ENCODE data around the gene BANP.
"Not testable (repeated sequence)": the region's sequence is repeated elsewhere in the genome, so short reads cannot be mapped to it uniquely, and the experiment has no call there.

The BANP gene

DNA sequence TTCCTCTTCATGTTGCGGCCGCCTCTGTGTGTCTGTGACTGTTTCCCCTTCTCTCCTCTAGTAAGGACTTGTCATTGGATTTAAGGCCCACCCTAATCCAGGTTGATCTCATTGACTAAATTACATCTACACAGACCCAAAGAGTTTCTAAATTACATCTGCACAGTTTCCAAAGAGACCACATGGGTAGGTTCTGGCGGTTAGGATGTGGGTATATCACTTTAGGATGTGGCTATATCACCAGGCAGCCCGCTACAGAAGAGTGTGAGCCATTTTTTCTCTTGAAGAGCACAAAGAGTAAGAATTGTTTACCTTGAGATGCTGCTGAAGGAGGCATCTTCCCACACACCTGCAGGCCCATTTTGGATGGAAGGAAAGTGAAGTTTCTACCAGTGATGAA lies 30.1 kb downstream of the BANP start:
- H3K9ac ChIP-seq (ENCODE audit: low read length); H3K4me1 ChIP-seq (ENCODE audit: control insufficient read depth, insufficient read depth, low read length); H3K4me3 ChIP-seq (ENCODE audit: low read length); H3K27me3 ChIP-seq (ENCODE audit: control insufficient read depth, insufficient read depth, low read length); H3K36me3 ChIP-seq (ENCODE audit: control insufficient read depth, insufficient read depth, low read length); H3K9me3 ChIP-seq (ENCODE audit: control insufficient read depth, low read length): not testable (repeated sequence)

DNA sequence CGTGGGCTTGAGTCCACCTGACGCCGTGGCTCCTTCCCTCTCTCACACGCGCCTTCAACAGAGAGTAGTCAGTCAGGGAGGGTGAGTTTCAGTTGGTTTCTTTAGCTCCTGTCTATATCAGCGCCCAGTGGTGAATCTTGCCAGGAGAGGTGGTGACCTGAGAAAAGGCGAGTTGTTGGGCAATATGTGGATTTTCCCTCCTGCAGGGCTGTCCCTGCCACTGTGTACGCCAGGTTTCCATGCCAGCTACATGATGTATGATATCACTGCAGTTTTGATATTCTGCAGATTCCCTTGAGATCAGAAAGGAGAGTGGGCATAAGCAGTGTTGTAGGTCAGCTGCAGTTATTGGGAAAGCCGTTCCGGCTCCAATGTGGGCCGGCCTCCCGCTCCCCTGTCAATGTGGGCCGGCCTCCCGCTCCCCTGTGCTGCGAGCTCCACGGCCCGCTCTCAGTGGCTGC lies 31.4 kb downstream of the BANP start:
- Histone ChIP-seq H3K36me3 (ENCODE audit: control insufficient read depth, insufficient read depth, low read length) (no peaks in the 10 kb centered on the region), H3K9ac (ENCODE audit: low read length) (no peak overlapping the region), H3K27me3 (ENCODE audit: control insufficient read depth, insufficient read depth, low read length) (no peaks in the 10 kb centered on the region)

GRCh38 chr16:87983072-87983736 lies 32.0 kb downstream of the BANP start:
- H3K36me3 ChIP-seq (ENCODE audit: control insufficient read depth, insufficient read depth, low read length); H3K27me3 ChIP-seq (ENCODE audit: control insufficient read depth, insufficient read depth, low read length): not testable (repeated sequence)

More for the DNA sequence above, 31.4 kb downstream of the BANP start:
- H3K9me3 ChIP-seq (ENCODE audit: control insufficient read depth, low read length): no peaks in the 10 kb centered on the region
- H3K4me3 ChIP-seq (ENCODE audit: low read length): no peak overlapping the region
- H3K4me1 ChIP-seq (ENCODE audit: control insufficient read depth, insufficient read depth, low read length): no peaks in the 10 kb centered on the region

GRCh38 chr16:87983737-87984097 lies 32.5 kb downstream of the BANP start:
- not testable (repeated sequence) for H3K27me3 ChIP-seq (ENCODE audit: control insufficient read depth, insufficient read depth, low read length); H3K36me3 ChIP-seq (ENCODE audit: control insufficient read depth, insufficient read depth, low read length); H3K9me3 ChIP-seq (ENCODE audit: control insufficient read depth, low read length); H3K4me3 ChIP-seq (ENCODE audit: low read length); H3K9ac ChIP-seq (ENCODE audit: low read length); H3K4me1 ChIP-seq (ENCODE audit: control insufficient read depth, insufficient read depth, low read length)

More at GRCh38 chr16:87983072-87983736, 32.0 kb downstream of the BANP start:
- H3K4me3 ChIP-seq (ENCODE audit: low read length); H3K9me3 ChIP-seq (ENCODE audit: control insufficient read depth, low read length); H3K4me1 ChIP-seq (ENCODE audit: control insufficient read depth, insufficient read depth, low read length); H3K9ac ChIP-seq (ENCODE audit: low read length): not testable (repeated sequence)

DNA sequence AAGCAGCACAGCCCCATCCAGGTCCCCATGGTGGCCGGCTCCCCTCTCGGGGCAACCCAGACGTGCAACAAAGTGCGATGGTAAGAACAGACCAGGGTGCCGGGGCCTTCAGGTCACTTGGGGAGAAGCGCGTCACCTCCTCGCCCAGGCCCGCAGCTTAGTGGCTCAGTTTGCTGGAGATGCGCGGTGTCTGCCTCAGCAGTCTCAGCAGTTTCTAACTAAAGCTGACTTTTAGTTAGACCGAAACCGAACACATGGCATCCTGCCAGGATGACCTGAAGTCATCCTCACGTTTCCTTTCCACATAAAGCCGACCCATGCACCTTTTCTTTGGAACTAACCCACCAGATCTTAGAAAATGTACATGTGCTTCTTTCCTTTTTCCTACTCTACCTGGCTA lies 32.9 kb downstream of the BANP start:
- H3K9ac ChIP-seq (ENCODE audit: low read length); H3K4me3 ChIP-seq (ENCODE audit: low read length); H3K36me3 ChIP-seq (ENCODE audit: control insufficient read depth, insufficient read depth, low read length); H3K4me1 ChIP-seq (ENCODE audit: control insufficient read depth, insufficient read depth, low read length); H3K27me3 ChIP-seq (ENCODE audit: control insufficient read depth, insufficient read depth, low read length); H3K9me3 ChIP-seq (ENCODE audit: control insufficient read depth, low read length): not testable (repeated sequence)

GRCh38 chr16:87984632-87985267 lies 33.5 kb downstream of the BANP start:
- H3K36me3 ChIP-seq (ENCODE audit: control insufficient read depth, insufficient read depth, low read length): no peaks in the 10 kb centered on the region

DNA sequence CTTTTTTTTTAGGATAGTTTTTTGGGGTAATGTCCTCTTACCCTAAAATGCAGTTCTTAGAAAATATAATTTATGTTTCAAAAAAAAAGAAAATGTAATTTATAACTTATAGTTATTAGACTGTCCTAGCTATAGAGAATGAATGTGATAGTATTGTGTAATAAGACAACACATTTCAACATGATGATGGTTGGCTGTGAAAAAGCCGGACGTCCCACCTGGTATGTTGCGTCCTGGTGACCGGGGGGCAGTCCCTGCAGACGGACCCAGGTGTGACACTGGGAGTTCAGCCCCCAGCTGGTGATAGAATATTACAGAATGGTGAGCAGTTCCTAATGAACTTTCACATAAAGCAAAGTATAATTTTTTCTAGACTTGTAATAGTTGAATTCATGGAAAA lies 34.3 kb downstream of the BANP start:
- H3K36me3 ChIP-seq (ENCODE audit: control insufficient read depth, insufficient read depth, low read length); H3K27me3 ChIP-seq (ENCODE audit: control insufficient read depth, insufficient read depth, low read length); H3K9ac ChIP-seq (ENCODE audit: low read length); H3K4me1 ChIP-seq (ENCODE audit: control insufficient read depth, insufficient read depth, low read length); H3K4me3 ChIP-seq (ENCODE audit: low read length); H3K9me3 ChIP-seq (ENCODE audit: control insufficient read depth, low read length): not testable (repeated sequence)

More at GRCh38 chr16:87984632-87985267, 33.5 kb downstream of the BANP start:
- no peaks in the 10 kb centered on the region for H3K27me3 ChIP-seq (ENCODE audit: control insufficient read depth, insufficient read depth, low read length)
- H3K9me3 ChIP-seq (ENCODE audit: control insufficient read depth, low read length): no peaks in the 10 kb centered on the region
- H3K4me3 ChIP-seq (ENCODE audit: low read length): no peak overlapping the region
- no peaks in the 10 kb centered on the region for H3K4me1 ChIP-seq (ENCODE audit: control insufficient read depth, insufficient read depth, low read length)
- H3K9ac ChIP-seq (ENCODE audit: low read length): no peak overlapping the region

GRCh38 chr16:87986361-87986849 lies 35.2 kb downstream of the BANP start:
- not testable (repeated sequence) for H3K36me3 ChIP-seq (ENCODE audit: control insufficient read depth, insufficient read depth, low read length); H3K27me3 ChIP-seq (ENCODE audit: control insufficient read depth, insufficient read depth, low read length); H3K9ac ChIP-seq (ENCODE audit: low read length); H3K9me3 ChIP-seq (ENCODE audit: control insufficient read depth, low read length); H3K4me1 ChIP-seq (ENCODE audit: control insufficient read depth, insufficient read depth, low read length); H3K4me3 ChIP-seq (ENCODE audit: low read length)

- H3K36me3 ChIP-seq (ENCODE audit: control insufficient read depth, insufficient read depth, low read length); H3K9me3 ChIP-seq (ENCODE audit: control insufficient read depth, low read length); H3K4me1 ChIP-seq (ENCODE audit: control insufficient read depth, insufficient read depth, low read length); H3K9ac ChIP-seq (ENCODE audit: low read length); H3K4me3 ChIP-seq (ENCODE audit: low read length); H3K27me3 ChIP-seq (ENCODE audit: control insufficient read depth, insufficient read depth, low read length): not testable (repeated sequence)
Observed at GRCh38 chr16:87988596-87988995, 37.4 kb downstream of the BANP start.

- not testable (repeated sequence) for H3K27me3 ChIP-seq (ENCODE audit: control insufficient read depth, insufficient read depth, low read length); H3K9me3 ChIP-seq (ENCODE audit: control insufficient read depth, low read length); H3K4me3 ChIP-seq (ENCODE audit: low read length); H3K36me3 ChIP-seq (ENCODE audit: control insufficient read depth, insufficient read depth, low read length); H3K9ac ChIP-seq (ENCODE audit: low read length); H3K4me1 ChIP-seq (ENCODE audit: control insufficient read depth, insufficient read depth, low read length)
Observed at GRCh38 chr16:87990254-87990653, 39.0 kb downstream of the BANP start.

- H3K27me3 ChIP-seq (ENCODE audit: control insufficient read depth, insufficient read depth, low read length); H3K4me1 ChIP-seq (ENCODE audit: control insufficient read depth, insufficient read depth, low read length); H3K9me3 ChIP-seq (ENCODE audit: control insufficient read depth, low read length); H3K4me3 ChIP-seq (ENCODE audit: low read length); H3K36me3 ChIP-seq (ENCODE audit: control insufficient read depth, insufficient read depth, low read length); H3K9ac ChIP-seq (ENCODE audit: low read length): not testable (repeated sequence)
Observed at GRCh38 chr16:87992142-87992541, 40.9 kb downstream of the BANP start.

- no peak overlapping the region for H3K4me3 ChIP-seq (ENCODE audit: low read length)
Observed at GRCh38 chr16:87993901-87994300, 42.7 kb downstream of the BANP start.

More at GRCh38 chr16:87993901-87994300, 42.7 kb downstream of the BANP start:
- Histone ChIP-seq H3K9me3 (ENCODE audit: control insufficient read depth, low read length) (no peaks in the 10 kb centered on the region), H3K27me3 (ENCODE audit: control insufficient read depth, insufficient read depth, low read length) (no peaks in the 10 kb centered on the region), H3K36me3 (ENCODE audit: control insufficient read depth, insufficient read depth, low read length) (no peaks in the 10 kb centered on the region), H3K9ac (ENCODE audit: low read length) (no peak overlapping the region), H3K4me1 (ENCODE audit: control insufficient read depth, insufficient read depth, low read length) (no peaks in the 10 kb centered on the region)
